DMS79 treated with DMSO at 0.1 percent for 48 hours (cell line): ENCODE data around the gene RBM33.
"Not testable (repeated sequence)": the region's sequence is repeated elsewhere in the genome, so short reads cannot be mapped to it uniquely, and the experiment has no call there.

Source experiments
- DNase-seq: peaks from one replicate; lab custom pipeline; 2025; lab: John Stamatoyannopoulos, UW

The RBM33 gene

GRCh38 chr7:155644178-155644970 is at the start of gene RBM33:
Gene RBM33 (plus strand): TSS chr7:155644661. CDS start chr7:155644877, 216 bp downstream.
- DNase-seq, result peak; percentile 72

- DNase-seq, result no peak
These were observed 49.5 kb upstream of the RBM33 start for GRCh38 chr7:155594961-155595366.

GRCh38 chr7:155597753-155598140 is 46.7 kb upstream of the RBM33 start:
- DNase-seq, result no peak

- peak; percentile 30 for DNase-seq
These were observed 45.7 kb upstream of the RBM33 start for GRCh38 chr7:155598810-155599210.

GRCh38 chr7:155602156-155602555 is 42.3 kb upstream of the RBM33 start:
- DNase-seq, result no peak

- no peak for DNase-seq
These were observed 41.7 kb upstream of the RBM33 start for GRCh38 chr7:155602750-155603149.

GRCh38 chr7:155603205-155603857 is 41.1 kb upstream of the RBM33 start:
- DNase-seq, result no peak

- no peak for DNase-seq
These were observed 40.5 kb upstream of the RBM33 start for GRCh38 chr7:155603858-155604503.

GRCh38 chr7:155604504-155604997 is 39.9 kb upstream of the RBM33 start:
- no peak for DNase-seq

GRCh38 chr7:155609185-155609584 is 35.3 kb upstream of the RBM33 start:
- no peak for DNase-seq

GRCh38 chr7:155610633-155611193 is 33.7 kb upstream of the RBM33 start:
- peak; percentile 9 for DNase-seq

GRCh38 chr7:155611808-155612447 is 32.5 kb upstream of the RBM33 start:
- no peak for DNase-seq

GRCh38 chr7:155612658-155613057 is 31.8 kb upstream of the RBM33 start:
- no peak for DNase-seq

GRCh38 chr7:155615085-155615484 is 29.4 kb upstream of the RBM33 start:
- DNase-seq, result not testable (repeated sequence)

- no peak for DNase-seq
These were observed 25.5 kb upstream of the RBM33 start for GRCh38 chr7:155618708-155619633.

- DNase-seq, result no peak
These were observed 24.7 kb upstream of the RBM33 start for GRCh38 chr7:155619634-155620271.

GRCh38 chr7:155620497-155620896 is 24.0 kb upstream of the RBM33 start:
- no peak for DNase-seq

GRCh38 chr7:155621418-155621980 is 23.0 kb upstream of the RBM33 start:
- no peak for DNase-seq

GRCh38 chr7:155624412-155624811 is 20.0 kb upstream of the RBM33 start:
- DNase-seq, result no peak

GRCh38 chr7:155625557-155625956 is 18.9 kb upstream of the RBM33 start:
- no peak for DNase-seq
